ENCODE measurements around the gene CCL25.

- TF ChIP-seq CTCF (conservative IDR thresholded peaks at IDR 0.05; ENCODE audit: low read depth in 2 of 2) (no peak), EZH2 (IDR thresholded peaks at IDR 0.05; ENCODE audit: low read depth, unreplicated experiment) (no peak), REST (IDR thresholded peaks at IDR 0.05; ENCODE audit: unreplicated experiment) (no peak), POLR2AphosphoS5 (IDR thresholded peaks at IDR 0.05; ENCODE audit: low read depth) (no peak), JUNB (IDR thresholded peaks at IDR 0.05; ENCODE audit: unreplicated experiment) (no peak)
Observed at GRCh38 chr19:8097681-8098567, 45.4 kb downstream of the CCL25 start.
